Endodermal cell (in vitro differentiated cells): ENCODE data around the gene STAB1. TPM values are rescaled to one million over a fixed set of nuclear protein-coding genes. Genes with fewer than 3 reads are reported as not detected.

Experiments
- DNase-seq: peaks from one replicate; pipeline ENCODE4 v3.0.0-alpha.2; 2017
- H3K27ac ChIP-seq: 2 replicates; pipeline ENCODE4 v1.5.1; 2013; ENCODE audit warnings: mild to moderate bottlenecking, low read depth, low read length, moderate library complexity
- H3K27me3 ChIP-seq: 2 replicates; pipeline ENCODE4 v1.6.1; 2013; ENCODE audit warnings: mild to moderate bottlenecking, low read length, moderate library complexity; ENCODE audit not compliant: insufficient read depth, control insufficient read depth, poor library complexity, severe bottlenecking
- H3K36me3 ChIP-seq: 2 replicates; pipeline ENCODE4 v1.7.0; 2013; ENCODE audit warnings: mild to moderate bottlenecking, low read length, moderate library complexity; ENCODE audit not compliant: control insufficient read depth, insufficient read depth
- H3K4me1 ChIP-seq: one replicate; pipeline ENCODE4 v1.7.0; 2013; ENCODE audit warnings: low read length; ENCODE audit not compliant: control insufficient read depth, insufficient read depth
- H3K4me3 ChIP-seq: 2 replicates; pipeline ENCODE4 v1.5.1; 2013; ENCODE audit warnings: mild to moderate bottlenecking, low read length, moderate library complexity
- H3K9ac ChIP-seq: 2 replicates; pipeline ENCODE4 v1.6.1; 2013; ENCODE audit warnings: mild to moderate bottlenecking, low read length, moderate library complexity; ENCODE audit not compliant: poor library complexity, severe bottlenecking; ENCODE audit errors: extremely low read depth
- H3K9me3 ChIP-seq: 2 replicates; pipeline ENCODE4 v1.6.1; 2013; ENCODE audit warnings: mild to moderate bottlenecking, low read length, moderate library complexity; ENCODE audit not compliant: control insufficient read depth
- H3K27ac Mint-ChIP-seq: 2 replicates; pipeline ENCODE4 v1.8.0; 2020; ENCODE audit warnings: mixed read lengths
- H3K27me3 Mint-ChIP-seq: 2 replicates; pipeline ENCODE4 v1.8.0; 2021; ENCODE audit warnings: mild to moderate bottlenecking, mixed read lengths; ENCODE audit not compliant: insufficient read depth
- H3K36me3 Mint-ChIP-seq: 2 replicates; pipeline ENCODE4 v1.8.0; 2020; ENCODE audit warnings: low read depth, mixed read lengths
- H3K4me1 Mint-ChIP-seq: 2 replicates; pipeline ENCODE4 v1.8.0; 2020; ENCODE audit warnings: mixed read lengths
- H3K4me3 Mint-ChIP-seq: 2 replicates; pipeline ENCODE4 v1.8.0; 2020; ENCODE audit warnings: mild to moderate bottlenecking, moderate library complexity, mixed read lengths
- H3K9me3 Mint-ChIP-seq: 2 replicates; pipeline ENCODE4 v1.8.0; 2020; ENCODE audit warnings: mild to moderate bottlenecking, mixed read lengths
- WGBS, 2 experiments: methylation state at CpG; one replicate each; pipeline versions ENCODE4 v1.1.5 to v1.1.7; 2013; ENCODE audit warnings: missing lambda C conversion rate in 2 of 2, mixed read lengths in 1 of 2; ENCODE audit not compliant: insufficient coverage in 1 of 2, insufficient read length in 1 of 2; 5-methylcytosine and 5-hydroxymethylcytosine counted together
- total RNA-seq, 2 donors: library from RNA; stranded (reverse); fragmentation: NEBNext Ultra II Directional in 1 of 2; extraction: Animal tissue kit (Norgen Biotek cat#: 25700) in 1 of 2; gene quantifications; 2 replicates in 1 of 2; 3 replicates in 1 of 2; pipeline ENCODE4 v1.2.1, GENCODE V29; 2021
- TF ChIP-seq, protein P1 (sequence below): fragments of 200-600 bp; sonication (generic); conservative IDR thresholded peaks from 2 replicates; pipeline ENCODE4 v1.5.0; 2021; ENCODE audit warnings: antibody characterized with exemption, mild to moderate bottlenecking

STAB1 gene
- total RNA-seq, 2 donors from 2014 or later: 0.24 to 0.55 TPM

- H3K4me1 ChIP-seq: no peaks in the 10 kb centered on the region
- no peak overlapping the region for H3K9ac ChIP-seq
- 87 to 100% methylated on average over 1 to 2 of the region's 2 CpGs for WGBS, 2 experiments
- H3K36me3 ChIP-seq: peaks cover 43% of the 10 kb centered on the region
- no peak overlapping the region for H3K27ac ChIP-seq
- H3K4me1 Mint-ChIP-seq: peaks cover 17% of the 10 kb centered on the region
- no peaks in the 10 kb centered on the region for H3K27me3 ChIP-seq
- no peaks in the 10 kb centered on the region for H3K27me3 Mint-ChIP-seq
- peak overlapping the region; percentile 15 for H3K27ac Mint-ChIP-seq
- DNase-seq: no peak
- H3K9me3 Mint-ChIP-seq: no peaks in the 10 kb centered on the region
- no peak overlapping the region for H3K4me3 ChIP-seq
- H3K9me3 ChIP-seq: no peaks in the 10 kb centered on the region
- H3K36me3 Mint-ChIP-seq: peaks cover 27% of the 10 kb centered on the region
- TF ChIP-seq, protein P1, sequence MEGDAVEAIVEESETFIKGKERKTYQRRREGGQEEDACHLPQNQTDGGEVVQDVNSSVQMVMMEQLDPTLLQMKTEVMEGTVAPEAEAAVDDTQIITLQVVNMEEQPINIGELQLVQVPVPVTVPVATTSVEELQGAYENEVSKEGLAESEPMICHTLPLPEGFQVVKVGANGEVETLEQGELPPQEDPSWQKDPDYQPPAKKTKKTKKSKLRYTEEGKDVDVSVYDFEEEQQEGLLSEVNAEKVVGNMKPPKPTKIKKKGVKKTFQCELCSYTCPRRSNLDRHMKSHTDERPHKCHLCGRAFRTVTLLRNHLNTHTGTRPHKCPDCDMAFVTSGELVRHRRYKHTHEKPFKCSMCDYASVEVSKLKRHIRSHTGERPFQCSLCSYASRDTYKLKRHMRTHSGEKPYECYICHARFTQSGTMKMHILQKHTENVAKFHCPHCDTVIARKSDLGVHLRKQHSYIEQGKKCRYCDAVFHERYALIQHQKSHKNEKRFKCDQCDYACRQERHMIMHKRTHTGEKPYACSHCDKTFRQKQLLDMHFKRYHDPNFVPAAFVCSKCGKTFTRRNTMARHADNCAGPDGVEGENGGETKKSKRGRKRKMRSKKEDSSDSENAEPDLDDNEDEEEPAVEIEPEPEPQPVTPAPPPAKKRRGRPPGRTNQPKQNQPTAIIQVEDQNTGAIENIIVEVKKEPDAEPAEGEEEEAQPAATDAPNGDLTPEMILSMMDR: no peak
- no peak overlapping the region for H3K4me3 Mint-ChIP-seq
These were observed 45.9 kb downstream of the STAB1 start for GRCh38 chr3:52541050-52541449.

DNA sequence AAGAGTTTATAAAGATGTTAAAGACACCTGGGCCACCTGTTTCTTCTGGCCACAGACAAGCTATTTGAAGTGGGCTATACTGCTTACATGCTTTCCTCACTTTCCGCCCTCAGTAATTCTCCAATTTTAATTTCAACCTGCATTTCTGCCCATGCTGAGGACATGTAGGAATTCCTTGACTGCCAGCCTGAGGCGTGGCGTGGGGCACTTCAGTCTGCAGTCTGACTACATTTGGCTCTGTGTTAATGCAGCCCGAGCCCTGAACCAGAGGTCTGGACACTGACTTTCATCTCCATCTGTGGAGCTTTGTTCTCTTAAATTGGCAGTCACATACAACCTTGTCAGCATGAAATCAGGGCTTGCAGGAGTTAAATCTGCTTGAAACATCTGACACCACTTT, 49.8 kb downstream of the STAB1 start:
- no peak for DNase-seq
- H3K36me3 Mint-ChIP-seq: peaks cover 35% of the 10 kb centered on the region
- no peak overlapping the region for H3K4me3 Mint-ChIP-seq
- no peaks in the 10 kb centered on the region for H3K9me3 Mint-ChIP-seq
- peaks cover 67% of the 10 kb centered on the region for H3K36me3 ChIP-seq
- H3K9me3 ChIP-seq: no peaks in the 10 kb centered on the region
- H3K4me1 Mint-ChIP-seq: no peaks in the 10 kb centered on the region
- H3K27me3 Mint-ChIP-seq: no peaks in the 10 kb centered on the region
- WGBS, 2 experiments: 92 to 98% methylated on average over 4 of the region's 4 CpGs
- peak overlapping the region; percentile 56 for H3K27ac Mint-ChIP-seq
- TF ChIP-seq, protein P1: no peak
- no peaks in the 10 kb centered on the region for H3K4me1 ChIP-seq
- no peak overlapping the region for H3K9ac ChIP-seq
- no peak overlapping the region for H3K4me3 ChIP-seq
- H3K27ac ChIP-seq: no peak overlapping the region
- no peaks in the 10 kb centered on the region for H3K27me3 ChIP-seq

- Histone ChIP-seq H3K36me3 (peaks cover 64% of the 10 kb centered on the region), H3K27me3 (no peaks in the 10 kb centered on the region), H3K4me1 (no peaks in the 10 kb centered on the region), H3K9ac (no peak overlapping the region), H3K27ac (peak overlapping the region; percentile 18), H3K9me3 (no peaks in the 10 kb centered on the region), H3K4me3 (no peak overlapping the region)
- Mint-ChIP-seq H3K4me1 (no peaks in the 10 kb centered on the region), H3K27me3 (no peaks in the 10 kb centered on the region), H3K4me3 (no peak overlapping the region), H3K36me3 (peaks cover 31% of the 10 kb centered on the region), H3K27ac (no peak overlapping the region), H3K9me3 (no peaks in the 10 kb centered on the region)
- no peak for DNase-seq
- TF ChIP-seq, protein P1: no peak
- WGBS, 2 experiments: 100% methylated on average over 1 to 3 of the region's 3 CpGs
These were observed 51.2 kb downstream of the STAB1 start for GRCh38 chr3:52546111-52546901.
